Lung (tissue), 12 donors: Measurements from ENCODE around the gene NCOA3. TPM values are rescaled to one million over a fixed set of nuclear protein-coding genes. Genes with fewer than 3 reads are reported as not detected.
"Not testable (repeated sequence)": the region's sequence is repeated elsewhere in the genome, so short reads cannot be mapped to it uniquely, and the experiment has no call there.

Source experiments
- ATAC-seq: fragments of 200-7000 bp; cut with Tn5 transposase; one replicate; pipeline ENCODE4 v1.9.1; 2020; ENCODE audit warnings: moderate number of reproducible peaks; ENCODE audit not compliant: insufficient read depth, low FRiP score
- DNase-seq, 3 donors: peaks; one replicate each; pipeline ENCODE4 v3.0.0-alpha.2; 2013 to 2017
- H3K27ac ChIP-seq, 2 donors: one replicate each; pipeline ENCODE4 v1.5.1; 2013; ENCODE audit warnings: mild to moderate bottlenecking in 2 of 2, moderate library complexity in 2 of 2, control low read depth in 1 of 2, inconsistent platforms in 1 of 2, low read depth in 1 of 2, low read length in 1 of 2
- H3K27me3 ChIP-seq, 3 donors: one replicate each; pipeline ENCODE4 v1.5.1; 2013; ENCODE audit warnings: low read length in 2 of 3; ENCODE audit not compliant: control insufficient read depth in 3 of 3, insufficient read depth in 3 of 3
- H3K36me3 ChIP-seq, 4 donors: one replicate each; pipeline ENCODE4 v1.5.1; 2013; ENCODE audit warnings: low read length in 4 of 4, mild to moderate bottlenecking in 1 of 4, moderate library complexity in 1 of 4; ENCODE audit not compliant: control insufficient read depth in 4 of 4, insufficient read depth in 4 of 4
- H3K4me1 ChIP-seq, 5 donors: one replicate each; pipeline ENCODE4 v1.5.1; 2013; ENCODE audit warnings: low read length in 5 of 5, mild to moderate bottlenecking in 2 of 5, moderate library complexity in 1 of 5; ENCODE audit not compliant: control insufficient read depth in 5 of 5, insufficient read depth in 5 of 5
- H3K4me3 ChIP-seq: one replicate; pipeline ENCODE4 v1.5.1; 2013; ENCODE audit warnings: mild to moderate bottlenecking, control low read depth, moderate library complexity
- H3K9ac ChIP-seq, 2 donors: one replicate each; pipeline ENCODE4 v1.5.1; 2013; ENCODE audit warnings: low read length in 2 of 2, control low read depth in 1 of 2; ENCODE audit not compliant: insufficient read depth in 1 of 2
- H3K9me3 ChIP-seq, 4 donors: one replicate each; pipeline ENCODE4 v1.5.1; 2013; ENCODE audit warnings: low read length in 3 of 4, mild to moderate bottlenecking in 1 of 4, moderate library complexity in 1 of 4; ENCODE audit not compliant: control insufficient read depth in 4 of 4, insufficient read depth in 3 of 4
- WGBS, 2 donors: extraction: QIAGEN DNeasy Blood & Tissue Kit; methylation state at CpG; one replicate each; pipeline ENCODE4 v1.1.7; 2013; 5-methylcytosine and 5-hydroxymethylcytosine counted together
- polyA plus RNA-seq, 2 donors: library from polyadenylated mRNA; stranded (reverse); fragments of 200-250 nt; gene quantifications; one replicate each; pipeline ENCODE4 v1.2.1, GENCODE V29; 2013
- total RNA-seq, 2 donors: library from RNA; depleted of rRNA in 1 of 2; stranded (reverse); fragments of >200 nt in 1 of 2; gene quantifications; one replicate each; pipeline ENCODE4 v1.2.1, GENCODE V29; 2014 to 2021
- TF ChIP-seq, protein P1 (sequence below): IDR thresholded peaks from 2 replicates; pipeline ENCODE4 v1.5.1; 2012; ENCODE audit warnings: mild to moderate bottlenecking; ENCODE audit errors: control extremely low read depth, extremely low read depth
- donor health status: control.
- donor health status: control.
- donor health status: Bipolar disorder and iron deficiency.
- donor health status: healthy.
- donor health status: DM: yes; HTN: yes; CAD: no.

The NCOA3 gene
- total and polyA plus RNA-seq, 4 donors: 5.5 to 69.4 (median 22.6) TPM

- DNase-seq (no peak), ATAC-seq (no peak)
- H3K4me3 ChIP-seq: no peak overlapping the region
- no peaks in the 10 kb centered on the region for H3K27me3 ChIP-seq
- WGBS, 2 donors: 93 to 97% methylated on average over 1 of the region's 1 CpG
- H3K9ac ChIP-seq: no peak overlapping the region
- H3K9me3 ChIP-seq: no peaks in the 10 kb centered on the region
- H3K27ac ChIP-seq: no peak overlapping the region
- peaks cover 0 to 2% (median 0%) of the 10 kb centered on the region in 4 donors for H3K36me3 ChIP-seq
- peaks cover 0 to 7% (median 0%) of the 10 kb centered on the region in 5 donors for H3K4me1 ChIP-seq
- TF ChIP-seq, protein P1, sequence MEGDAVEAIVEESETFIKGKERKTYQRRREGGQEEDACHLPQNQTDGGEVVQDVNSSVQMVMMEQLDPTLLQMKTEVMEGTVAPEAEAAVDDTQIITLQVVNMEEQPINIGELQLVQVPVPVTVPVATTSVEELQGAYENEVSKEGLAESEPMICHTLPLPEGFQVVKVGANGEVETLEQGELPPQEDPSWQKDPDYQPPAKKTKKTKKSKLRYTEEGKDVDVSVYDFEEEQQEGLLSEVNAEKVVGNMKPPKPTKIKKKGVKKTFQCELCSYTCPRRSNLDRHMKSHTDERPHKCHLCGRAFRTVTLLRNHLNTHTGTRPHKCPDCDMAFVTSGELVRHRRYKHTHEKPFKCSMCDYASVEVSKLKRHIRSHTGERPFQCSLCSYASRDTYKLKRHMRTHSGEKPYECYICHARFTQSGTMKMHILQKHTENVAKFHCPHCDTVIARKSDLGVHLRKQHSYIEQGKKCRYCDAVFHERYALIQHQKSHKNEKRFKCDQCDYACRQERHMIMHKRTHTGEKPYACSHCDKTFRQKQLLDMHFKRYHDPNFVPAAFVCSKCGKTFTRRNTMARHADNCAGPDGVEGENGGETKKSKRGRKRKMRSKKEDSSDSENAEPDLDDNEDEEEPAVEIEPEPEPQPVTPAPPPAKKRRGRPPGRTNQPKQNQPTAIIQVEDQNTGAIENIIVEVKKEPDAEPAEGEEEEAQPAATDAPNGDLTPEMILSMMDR: no peak
Measured at GRCh38 chr20:47591231-47591630, 89.5 kb downstream of the NCOA3 start.

DNA sequence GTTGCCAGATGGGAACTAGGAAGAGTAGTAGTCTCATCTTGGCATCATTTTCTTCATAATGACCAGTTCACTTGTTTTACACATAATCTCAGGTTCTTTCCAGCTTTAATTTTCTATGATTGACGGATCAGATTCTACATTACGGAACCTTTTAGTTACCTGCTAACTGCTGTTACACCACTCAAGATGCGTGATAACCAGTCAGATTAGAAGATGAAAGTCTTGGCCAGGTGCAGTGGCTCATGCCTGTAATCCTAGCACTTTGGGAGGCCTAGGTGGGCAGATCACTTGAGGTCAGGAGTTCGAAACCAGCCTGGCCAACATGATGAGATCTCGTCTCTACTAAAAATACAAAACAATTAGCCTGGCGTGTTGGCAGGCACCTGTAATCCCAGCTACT lies 92.5 kb downstream of the NCOA3 start:
- Histone ChIP-seq H3K4me3 (no peak overlapping the region), H3K9me3 (no peaks in the 10 kb centered on the region), H3K4me1 (peaks cover 0 to 6% (median 0%) of the 10 kb centered on the region in 5 donors), H3K36me3 (peaks cover 0 to 2% (median under 1%) of the 10 kb centered on the region in 4 donors), H3K27ac (no peak overlapping the region), H3K9ac (no peak overlapping the region), H3K27me3 (no peaks in the 10 kb centered on the region)
- TF ChIP-seq, protein P1: no peak
- 97 to 98% methylated on average over 6 of the region's 6 CpGs for WGBS, 2 donors
- no peak for ATAC-seq
- no peak for DNase-seq

DNA sequence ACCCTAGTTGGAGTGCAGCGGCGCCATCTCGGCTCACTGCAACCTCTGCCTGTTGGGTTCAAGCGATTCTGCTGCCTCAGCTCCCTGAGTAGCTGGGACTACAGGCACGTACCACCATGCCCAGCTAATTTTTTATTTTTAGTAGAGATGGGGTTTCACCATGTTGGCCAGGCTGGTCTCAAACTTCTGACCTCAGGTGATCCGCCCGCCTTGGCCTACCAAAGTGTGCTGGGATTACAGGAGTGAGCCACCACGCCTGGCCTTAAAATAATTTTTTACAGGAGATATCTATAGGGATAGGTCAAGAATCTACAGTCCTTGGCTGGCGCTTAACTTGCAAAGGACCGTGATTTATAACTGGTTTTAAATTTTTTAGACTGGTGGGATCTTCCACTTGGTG lies 93.5 kb downstream of the NCOA3 start:
- not testable (repeated sequence) for H3K9ac ChIP-seq, H3K27me3 ChIP-seq, H3K9me3 ChIP-seq, H3K4me3 ChIP-seq, H3K36me3 ChIP-seq, H3K27ac ChIP-seq, DNase-seq, ATAC-seq
- 98% methylated on average over 10 of the region's 10 CpGs for WGBS, 2 donors
- H3K4me1 ChIP-seq: peaks cover 0 to 12% (median 2%) of the 10 kb centered on the region in 5 donors

DNA sequence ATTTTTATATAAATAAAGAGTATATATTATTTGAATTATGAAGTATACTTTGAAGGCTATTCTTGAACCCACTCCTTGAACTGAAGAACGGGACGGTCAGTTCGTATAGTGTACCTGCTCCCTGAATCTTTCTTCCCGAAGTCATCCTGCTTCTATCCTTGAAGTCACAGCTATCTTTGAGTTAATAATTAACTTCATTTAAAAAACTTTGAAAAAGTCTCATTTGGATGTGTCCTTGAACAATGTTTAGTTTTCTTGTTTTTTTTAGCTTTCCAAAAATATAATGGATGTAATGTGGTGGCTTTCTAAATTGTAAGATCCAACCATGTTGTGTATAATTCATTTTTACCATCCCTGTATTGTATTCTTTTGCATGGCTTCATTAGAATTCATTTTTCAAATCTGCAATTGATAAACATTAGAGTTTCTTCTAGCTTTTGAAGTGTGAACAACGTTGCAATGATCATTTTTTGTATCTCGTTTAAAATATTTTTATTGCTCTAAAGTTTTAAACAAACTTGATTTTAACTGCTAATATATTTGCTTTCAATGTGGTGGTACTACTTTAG lies 94.4 kb downstream of the NCOA3 start:
- ATAC-seq: no peak

More for the DNA sequence above, 94.4 kb downstream of the NCOA3 start:
- peaks cover 2 to 15% (median 3%) of the 10 kb centered on the region in 5 donors for H3K4me1 ChIP-seq
- no peak overlapping the region for H3K9ac ChIP-seq
- TF ChIP-seq, protein P1: no peak
- no peak overlapping the region for H3K4me3 ChIP-seq
- no peaks in the 10 kb centered on the region for H3K9me3 ChIP-seq
- H3K27ac ChIP-seq: no peak overlapping the region
- WGBS, 2 donors: 83 to 86% methylated on average over 6 of the region's 6 CpGs
- H3K36me3 ChIP-seq: peaks cover 0 to 1% (median 0%) of the 10 kb centered on the region in 4 donors
- no peaks in the 10 kb centered on the region for H3K27me3 ChIP-seq
- DNase-seq: no peak
